Measurements from ENCODE around the gene AGPS. TPM values are rescaled to one million over a fixed set of nuclear protein-coding genes. Genes with fewer than 3 reads are reported as not detected.

The AGPS gene
- total and polyA plus RNA-seq, 2 of the 13 experiments (the other 11 are each of a cell fraction or from before 2014, with no cell fraction given) = 39.4 to 99.0 TPM

- Histone ChIP-seq H2AFZ (ENCODE audit: low read length) (no peak overlapping the region), H3K9ac (ENCODE audit: insufficient read depth, low read depth, low read length) (no peak overlapping the region), H3K27ac (ENCODE audit: extremely low read length, insufficient read depth, low read length) (no peak overlapping the region), H3K79me2 (ENCODE audit: insufficient read depth, low read length) (no peaks in the 10 kb centered on the region), H4K20me1 (ENCODE audit: insufficient read depth, low read length) (no peaks in the 10 kb centered on the region), H3K4me3 (replicated peaks in 1 of 3; ENCODE audit: insufficient read depth in 1 of 3, low read depth in 2 of 3, low read length in 3 of 3) (no peak overlapping the region), H3K4me1 (ENCODE audit: insufficient read depth, low read length) (peaks cover 35% of the 10 kb centered on the region), H3K36me3 (replicated peaks in 1 of 2; ENCODE audit: control insufficient read depth in 1 of 2, insufficient read depth in 2 of 2, low read length in 2 of 2) (no peaks in the 10 kb centered on the region), H3K27me3 (ENCODE audit: control insufficient read depth in 1 of 2, insufficient read depth in 2 of 2, low read length in 2 of 2) (no peaks in the 10 kb centered on the region), H3K9me3 (ENCODE audit: low read length) (no peaks in the 10 kb centered on the region), H3K4me2 (ENCODE audit: low read depth, low read length) (no peak overlapping the region)
- POLR2A ChIA-PET = no interaction called here
- 63% methylated on average over 7 of the region's 7 CpGs for WGBS (ENCODE audit: low lambda C conversion rate)
- DNase-seq (ENCODE audit: low spot score) (no peak), FAIRE-seq (no peak), ATAC-seq (no peak)
- no TSS peak for BruUV-seq (replicated peaks)
- CTCF ChIA-PET (ENCODE audit: low intra/inter-chr PET ratio, low total read pairs) = no interaction called here
- intact Hi-C loops (cut with micrococcal nuclease; ENCODE audit: unreplicated experiment) = no loop called here
- TF ChIP-seq MYC (CRISPR knock-in tag; IDR thresholded peaks at IDR 0.05; ENCODE audit: borderline replicate concordance) (no peak), ZNF451 (CRISPR knock-in tag; IDR thresholded peaks at IDR 0.05) (no peak), ARHGAP35 (CRISPR knock-in tag; IDR thresholded peaks at IDR 0.05; ENCODE audit: borderline replicate concordance) (no peak), PCBP1 (IDR thresholded peaks at IDR 0.05; ENCODE audit: borderline replicate concordance, low read depth, low read length) (no peak)
- in situ Hi-C loops (cut with HindIII; ENCODE audit: extremely low pct_ligation_motif_present, low pct_unique_long_range_greater_than_20kb) = no loop called here
Measured at GRCh38 chr2:177574356-177574755, 181.8 kb downstream of the AGPS start.

- H3K9me3 ChIP-seq (ENCODE audit: low read length) = no peaks in the 10 kb centered on the region
- in situ Hi-C loops (cut with HindIII; ENCODE audit: extremely low pct_ligation_motif_present, low pct_unique_long_range_greater_than_20kb) = no loop called here
- no peaks in the 10 kb centered on the region for H3K79me2 ChIP-seq (ENCODE audit: insufficient read depth, low read length)
- no peaks in the 10 kb centered on the region for H3K27me3 ChIP-seq (ENCODE audit: control insufficient read depth in 1 of 2, insufficient read depth in 2 of 2, low read length in 2 of 2)
- H3K4me3 ChIP-seq (replicated peaks in 1 of 3; ENCODE audit: insufficient read depth in 1 of 3, low read depth in 2 of 3, low read length in 3 of 3) = no peak overlapping the region
- H3K4me1 ChIP-seq (ENCODE audit: insufficient read depth, low read length) = peaks cover 42% of the 10 kb centered on the region
- FAIRE-seq = no peak
- H3K27ac ChIP-seq (ENCODE audit: extremely low read length, insufficient read depth, low read length) = no peak overlapping the region
- H4K20me1 ChIP-seq (ENCODE audit: insufficient read depth, low read length) = no peaks in the 10 kb centered on the region
- no peak for DNase-seq (ENCODE audit: low spot score)
- ChIA-PET CTCF (ENCODE audit: low intra/inter-chr PET ratio, low total read pairs) (no interaction called here), POLR2A (no interaction called here)
- no peak for ATAC-seq
- H3K4me2 ChIP-seq (ENCODE audit: low read depth, low read length) = no peak overlapping the region
- no peaks in the 10 kb centered on the region for H3K36me3 ChIP-seq (replicated peaks in 1 of 2; ENCODE audit: control insufficient read depth in 1 of 2, insufficient read depth in 2 of 2, low read length in 2 of 2)
- no peak overlapping the region for H3K9ac ChIP-seq (ENCODE audit: insufficient read depth, low read depth, low read length)
- H2AFZ ChIP-seq (ENCODE audit: low read length) = no peak overlapping the region
- WGBS (ENCODE audit: low lambda C conversion rate) = 71% methylated on average over 2 of the region's 2 CpGs
- intact Hi-C loops (cut with micrococcal nuclease; ENCODE audit: unreplicated experiment) = no loop called here
- BruUV-seq (replicated peaks) = no TSS peak
- TF ChIP-seq ZNF547 (CRISPR knock-in tag; IDR thresholded peaks at IDR 0.05) (no peak), NR2C2 (CRISPR knock-in tag; IDR thresholded peaks at IDR 0.05; ENCODE audit: borderline replicate concordance) (no peak), GTF2F1 (IDR thresholded peaks at IDR 0.05; ENCODE audit: low read length) (no peak), ZNF333 (CRISPR knock-in tag; IDR thresholded peaks at IDR 0.05; ENCODE audit: borderline replicate concordance) (no peak), ERF (CRISPR knock-in tag; IDR thresholded peaks at IDR 0.05) (no peak), DNMT1 (CRISPR knock-in tag; IDR thresholded peaks at IDR 0.05) (no peak), MTA1 (CRISPR knock-in tag; IDR thresholded peaks at IDR 0.05; ENCODE audit: borderline replicate concordance) (no peak), ATF7 (IDR thresholded peaks at IDR 0.05) (no peak), ATF7 (CRISPR knock-in tag; IDR thresholded peaks at IDR 0.05) (no peak), ZNF232 (CRISPR knock-in tag; IDR thresholded peaks at IDR 0.05; ENCODE audit: borderline replicate concordance) (no peak), RFXANK (CRISPR knock-in tag; IDR thresholded peaks at IDR 0.05) (no peak), MAF1 (CRISPR knock-in tag; IDR thresholded peaks at IDR 0.05; ENCODE audit: borderline replicate concordance) (no peak), NR1H2 (CRISPR knock-in tag; IDR thresholded peaks at IDR 0.05; ENCODE audit: borderline replicate concordance, low read depth) (no peak), NR2F6 (IDR thresholded peaks at IDR 0.05) (no peak), NR2F6 (CRISPR knock-in tag; IDR thresholded peaks at IDR 0.05) (no peak), ZNF296 (CRISPR knock-in tag; conservative IDR thresholded peaks at IDR 0.05) (no peak), CHD2 (IDR thresholded peaks at IDR 0.05; ENCODE audit: low read depth, low read length) (no peak)
- TF ChIP-seq, protein P1, sequence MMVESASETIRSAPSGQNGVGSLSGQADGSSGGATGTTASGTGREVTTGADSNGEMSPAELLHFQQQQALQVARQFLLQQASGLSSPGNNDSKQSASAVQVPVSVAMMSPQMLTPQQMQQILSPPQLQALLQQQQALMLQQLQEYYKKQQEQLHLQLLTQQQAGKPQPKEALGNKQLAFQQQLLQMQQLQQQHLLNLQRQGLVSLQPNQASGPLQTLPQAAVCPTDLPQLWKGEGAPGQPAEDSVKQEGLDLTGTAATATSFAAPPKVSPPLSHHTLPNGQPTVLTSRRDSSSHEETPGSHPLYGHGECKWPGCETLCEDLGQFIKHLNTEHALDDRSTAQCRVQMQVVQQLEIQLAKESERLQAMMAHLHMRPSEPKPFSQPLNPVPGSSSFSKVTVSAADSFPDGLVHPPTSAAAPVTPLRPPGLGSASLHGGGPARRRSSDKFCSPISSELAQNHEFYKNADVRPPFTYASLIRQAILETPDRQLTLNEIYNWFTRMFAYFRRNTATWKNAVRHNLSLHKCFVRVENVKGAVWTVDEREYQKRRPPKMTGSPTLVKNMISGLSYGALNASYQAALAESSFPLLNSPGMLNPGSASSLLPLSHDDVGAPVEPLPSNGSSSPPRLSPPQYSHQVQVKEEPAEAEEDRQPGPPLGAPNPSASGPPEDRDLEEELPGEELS (CRISPR knock-in tag; IDR thresholded peaks at IDR 0.05) = no peak
Measured at GRCh38 chr2:177575358-177575757, 182.8 kb downstream of the AGPS start.
